GM12878 (cell line): Measurements from ENCODE around the gene CLSTN2.

Experiments
- CEBPB ChIP-seq, 2 experiments: fragments of 150-350 bp in 1 of 2; IDR thresholded peaks; 2 replicates each; pipeline ENCODE4 v1.6.1; 2012 to 2014; ENCODE audit warnings: low read depth in 2 of 2, low read length in 2 of 2, borderline replicate concordance in 1 of 2, inconsistent platforms in 1 of 2
- ESRRA ChIP-seq: IDR thresholded peaks from 2 replicates; pipeline ENCODE4 v1.6.1; 2012; ENCODE audit warnings: mild to moderate bottlenecking, low read length, improper control_type of control experiment
- ETV6 ChIP-seq, 2 experiments: fragments of 450-650 bp in 1 of 2; IDR thresholded peaks in 1 of 2; conservative IDR thresholded peaks in 1 of 2; 2 replicates each; pipeline ENCODE4 v1.6.1; 2014; ENCODE audit warnings: antibody characterized with exemption in 1 of 2, borderline replicate concordance in 1 of 2, low read depth in 1 of 2, mild to moderate bottlenecking in 1 of 2, moderate library complexity in 1 of 2
- HCFC1 ChIP-seq: fragments of 150-350 bp; IDR thresholded peaks from 2 replicates; pipeline ENCODE4 v1.6.1; 2014; ENCODE audit warnings: low read length
- JUNB ChIP-seq: IDR thresholded peaks from 2 replicates; pipeline ENCODE4 v1.6.1; 2016; ENCODE audit warnings: antibody characterized with exemption, mild to moderate bottlenecking
- KAT2A ChIP-seq: conservative IDR thresholded peaks from 2 replicates; pipeline ENCODE4 v1.6.1; 2011; ENCODE audit warnings: low read depth, low read length; ENCODE audit not compliant: control insufficient read depth
- MYC ChIP-seq: IDR thresholded peaks from 2 replicates; pipeline ENCODE4 v1.6.1; 2011; ENCODE audit warnings: mild to moderate bottlenecking, low read length, moderate library complexity, inconsistent platforms; ENCODE audit not compliant: insufficient read depth, insufficient replicate concordance, insufficient read length, severe bottlenecking
- SIX5 ChIP-seq: IDR thresholded peaks from 2 replicates; pipeline ENCODE4 v1.6.1; 2011; ENCODE audit warnings: mild to moderate bottlenecking, low read depth, low read length, moderate library complexity; ENCODE audit not compliant: severe bottlenecking
- SPI1 ChIP-seq: IDR thresholded peaks from 2 replicates; pipeline ENCODE4 v1.6.1; 2011; ENCODE audit warnings: low read depth, mild to moderate bottlenecking, low read length, moderate library complexity, borderline replicate concordance; ENCODE audit not compliant: insufficient read depth
- TCF12 ChIP-seq: IDR thresholded peaks from 2 replicates; pipeline ENCODE4 v1.6.1; 2011; ENCODE audit warnings: low read depth, mild to moderate bottlenecking, low read length
- TF ChIP-seq, protein P1 (sequence below), 3 experiments: IDR thresholded peaks in 2 of 3; conservative IDR thresholded peaks in 1 of 3; 2 replicates each; pipeline ENCODE4 v1.5.1; 2011; ENCODE audit warnings: low read depth in 3 of 3, low read length in 3 of 3, mild to moderate bottlenecking in 3 of 3, control low read depth in 2 of 3, moderate library complexity in 2 of 3, inconsistent platforms in 1 of 3, mixed read lengths in 1 of 3; ENCODE audit not compliant: control insufficient read depth in 2 of 3, insufficient read depth in 1 of 3; ENCODE audit errors: extremely low read depth in 1 of 3
- TF ChIP-seq, protein P2 (sequence below): fragments of 450-650 bp; IDR thresholded peaks from 2 replicates; pipeline ENCODE4 v1.6.1; 2017; ENCODE audit warnings: mild to moderate bottlenecking, moderate library complexity
- TF ChIP-seq, protein P3 (sequence below): fragments of 450-650 bp; formaldehyde crosslinking; IDR thresholded peaks from 2 replicates; pipeline ENCODE4 v1.4.0; 2022; ENCODE audit warnings: mild to moderate bottlenecking, moderate library complexity

DNA sequence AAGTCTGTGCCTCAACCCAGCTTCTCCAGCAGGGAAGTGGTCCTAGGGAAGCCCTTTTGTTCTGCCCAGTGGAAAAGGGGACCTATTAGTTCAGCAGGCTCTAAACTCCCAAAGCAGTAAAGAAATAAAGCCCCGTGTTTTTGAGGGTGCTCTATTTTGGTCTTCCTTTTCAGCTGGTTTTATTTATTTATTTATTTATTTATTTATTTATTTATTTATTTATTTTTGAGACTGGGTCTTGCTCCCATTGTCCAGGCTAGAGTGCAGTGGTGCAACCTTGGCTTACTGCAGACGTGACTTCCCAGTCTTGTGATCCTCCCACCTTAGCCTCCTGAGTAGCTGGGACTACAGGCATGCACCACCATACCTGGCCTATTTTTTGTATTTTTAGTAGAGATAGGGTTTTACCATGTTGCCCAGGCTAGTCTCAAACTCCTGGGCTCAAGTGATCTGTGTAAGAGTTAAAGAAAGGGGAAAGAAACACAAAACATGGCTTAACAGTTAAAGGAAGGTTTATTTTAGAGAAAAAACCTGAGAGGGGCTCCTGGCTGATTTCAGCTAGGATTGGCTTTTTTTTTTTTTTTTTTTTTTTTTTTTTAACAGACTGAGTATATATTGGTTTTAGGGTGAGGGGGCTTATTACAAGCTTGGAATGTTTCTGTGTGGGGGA lies 154.6 kb downstream of the CLSTN2 start:
- TF ChIP-seq JUNB: no peak
- no peak for TF ChIP-seq SIX5
- TF ChIP-seq, protein P1, sequence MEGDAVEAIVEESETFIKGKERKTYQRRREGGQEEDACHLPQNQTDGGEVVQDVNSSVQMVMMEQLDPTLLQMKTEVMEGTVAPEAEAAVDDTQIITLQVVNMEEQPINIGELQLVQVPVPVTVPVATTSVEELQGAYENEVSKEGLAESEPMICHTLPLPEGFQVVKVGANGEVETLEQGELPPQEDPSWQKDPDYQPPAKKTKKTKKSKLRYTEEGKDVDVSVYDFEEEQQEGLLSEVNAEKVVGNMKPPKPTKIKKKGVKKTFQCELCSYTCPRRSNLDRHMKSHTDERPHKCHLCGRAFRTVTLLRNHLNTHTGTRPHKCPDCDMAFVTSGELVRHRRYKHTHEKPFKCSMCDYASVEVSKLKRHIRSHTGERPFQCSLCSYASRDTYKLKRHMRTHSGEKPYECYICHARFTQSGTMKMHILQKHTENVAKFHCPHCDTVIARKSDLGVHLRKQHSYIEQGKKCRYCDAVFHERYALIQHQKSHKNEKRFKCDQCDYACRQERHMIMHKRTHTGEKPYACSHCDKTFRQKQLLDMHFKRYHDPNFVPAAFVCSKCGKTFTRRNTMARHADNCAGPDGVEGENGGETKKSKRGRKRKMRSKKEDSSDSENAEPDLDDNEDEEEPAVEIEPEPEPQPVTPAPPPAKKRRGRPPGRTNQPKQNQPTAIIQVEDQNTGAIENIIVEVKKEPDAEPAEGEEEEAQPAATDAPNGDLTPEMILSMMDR (IDR thresholded peaks at IDR 0.05 in 2 of 3, conservative IDR thresholded peaks at IDR 0.05 in 1 of 3; ENCODE audit: control insufficient read depth in 2 of 3, extremely low read depth in 1 of 3, insufficient read depth in 1 of 3, low read depth in 3 of 3, low read length in 3 of 3): no peak
- TF ChIP-seq MYC: no peak
- TF ChIP-seq CEBPB (IDR thresholded peaks at IDR 0.05; ENCODE audit: borderline replicate concordance in 1 of 2, low read depth in 2 of 2, low read length in 2 of 2): no peak
- TF ChIP-seq KAT2A: no peak
- TF ChIP-seq ESRRA: no peak
- no peak for TF ChIP-seq SPI1
- no peak for TF ChIP-seq ETV6 (conservative IDR thresholded peaks at IDR 0.05 in 1 of 2, IDR thresholded peaks at IDR 0.05 in 1 of 2; ENCODE audit: borderline replicate concordance in 1 of 2, low read depth in 1 of 2)
- TF ChIP-seq, protein P2, sequence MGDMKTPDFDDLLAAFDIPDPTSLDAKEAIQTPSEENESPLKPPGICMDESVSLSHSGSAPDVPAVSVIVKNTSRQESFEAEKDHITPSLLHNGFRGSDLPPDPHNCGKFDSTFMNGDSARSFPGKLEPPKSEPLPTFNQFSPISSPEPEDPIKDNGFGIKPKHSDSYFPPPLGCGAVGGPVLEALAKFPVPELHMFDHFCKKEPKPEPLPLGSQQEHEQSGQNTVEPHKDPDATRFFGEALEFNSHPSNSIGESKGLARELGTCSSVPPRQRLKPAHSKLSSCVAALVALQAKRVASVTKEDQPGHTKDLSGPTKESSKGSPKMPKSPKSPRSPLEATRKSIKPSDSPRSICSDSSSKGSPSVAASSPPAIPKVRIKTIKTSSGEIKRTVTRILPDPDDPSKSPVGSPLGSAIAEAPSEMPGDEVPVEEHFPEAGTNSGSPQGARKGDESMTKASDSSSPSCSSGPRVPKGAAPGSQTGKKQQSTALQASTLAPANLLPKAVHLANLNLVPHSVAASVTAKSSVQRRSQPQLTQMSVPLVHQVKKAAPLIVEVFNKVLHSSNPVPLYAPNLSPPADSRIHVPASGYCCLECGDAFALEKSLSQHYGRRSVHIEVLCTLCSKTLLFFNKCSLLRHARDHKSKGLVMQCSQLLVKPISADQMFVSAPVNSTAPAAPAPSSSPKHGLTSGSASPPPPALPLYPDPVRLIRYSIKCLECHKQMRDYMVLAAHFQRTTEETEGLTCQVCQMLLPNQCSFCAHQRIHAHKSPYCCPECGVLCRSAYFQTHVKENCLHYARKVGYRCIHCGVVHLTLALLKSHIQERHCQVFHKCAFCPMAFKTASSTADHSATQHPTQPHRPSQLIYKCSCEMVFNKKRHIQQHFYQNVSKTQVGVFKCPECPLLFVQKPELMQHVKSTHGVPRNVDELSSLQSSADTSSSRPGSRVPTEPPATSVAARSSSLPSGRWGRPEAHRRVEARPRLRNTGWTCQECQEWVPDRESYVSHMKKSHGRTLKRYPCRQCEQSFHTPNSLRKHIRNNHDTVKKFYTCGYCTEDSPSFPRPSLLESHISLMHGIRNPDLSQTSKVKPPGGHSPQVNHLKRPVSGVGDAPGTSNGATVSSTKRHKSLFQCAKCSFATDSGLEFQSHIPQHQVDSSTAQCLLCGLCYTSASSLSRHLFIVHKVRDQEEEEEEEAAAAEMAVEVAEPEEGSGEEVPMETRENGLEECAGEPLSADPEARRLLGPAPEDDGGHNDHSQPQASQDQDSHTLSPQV: no peak
- no peak for TF ChIP-seq TCF12
- TF ChIP-seq, protein P3, sequence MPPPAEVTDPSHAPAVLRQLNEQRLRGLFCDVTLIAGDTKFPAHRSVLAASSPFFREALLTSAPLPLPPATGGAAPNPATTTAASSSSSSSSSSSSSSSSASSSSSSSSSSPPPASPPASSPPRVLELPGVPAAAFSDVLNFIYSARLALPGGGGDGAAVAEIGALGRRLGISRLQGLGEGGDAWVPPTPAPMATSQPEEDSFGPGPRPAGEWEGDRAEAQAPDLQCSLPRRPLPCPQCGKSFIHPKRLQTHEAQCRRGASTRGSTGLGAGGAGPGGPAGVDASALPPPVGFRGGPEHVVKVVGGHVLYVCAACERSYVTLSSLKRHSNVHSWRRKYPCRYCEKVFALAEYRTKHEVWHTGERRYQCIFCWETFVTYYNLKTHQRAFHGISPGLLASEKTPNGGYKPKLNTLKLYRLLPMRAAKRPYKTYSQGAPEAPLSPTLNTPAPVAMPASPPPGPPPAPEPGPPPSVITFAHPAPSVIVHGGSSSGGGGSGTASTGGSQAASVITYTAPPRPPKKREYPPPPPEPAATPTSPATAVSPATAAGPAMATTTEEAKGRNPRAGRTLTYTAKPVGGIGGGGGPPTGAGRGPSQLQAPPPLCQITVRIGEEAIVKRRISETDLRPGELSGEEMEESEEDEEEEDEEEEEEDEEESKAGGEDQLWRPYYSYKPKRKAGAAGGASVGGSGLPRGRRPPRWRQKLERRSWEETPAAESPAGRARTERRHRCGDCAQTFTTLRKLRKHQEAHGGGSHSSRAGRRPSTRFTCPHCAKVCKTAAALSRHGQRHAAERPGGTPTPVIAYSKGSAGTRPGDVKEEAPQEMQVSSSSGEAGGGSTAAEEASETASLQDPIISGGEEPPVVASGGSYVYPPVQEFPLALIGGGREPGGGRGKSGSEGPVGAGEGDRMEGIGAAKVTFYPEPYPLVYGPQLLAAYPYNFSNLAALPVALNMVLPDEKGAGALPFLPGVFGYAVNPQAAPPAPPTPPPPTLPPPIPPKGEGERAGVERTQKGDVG: no peak
- TF ChIP-seq HCFC1: no peak
